IPS-18c (cell line): Measurements from ENCODE around the gene SORBS1.

Experiments
- H3K4me3 ChIP-seq: 2 replicates; pipeline ENCODE4 v1.7.0; 2013; ENCODE audit warnings: low read depth, mild to moderate bottlenecking, low read length, moderate library complexity; ENCODE audit not compliant: insufficient read depth
- H3K9me3 ChIP-seq: one replicate; pipeline ENCODE4 v1.6.1; 2013; ENCODE audit warnings: mild to moderate bottlenecking, low read length, moderate library complexity; ENCODE audit not compliant: control insufficient read depth, insufficient read depth

The SORBS1 gene

GRCh38 chr10:95384011-95384704 is 177.0 kb downstream of the SORBS1 start:
- Histone ChIP-seq H3K4me3 (no peak overlapping the region), H3K9me3 (no peaks in the 10 kb centered on the region)

- H3K9me3 ChIP-seq, result no peaks in the 10 kb centered on the region
- no peak overlapping the region for H3K4me3 ChIP-seq
These were observed 178.6 kb downstream of the SORBS1 start for GRCh38 chr10:95382596-95382995.

GRCh38 chr10:95382174-95382573 is 179.0 kb downstream of the SORBS1 start:
- no peak overlapping the region for H3K4me3 ChIP-seq
- H3K9me3 ChIP-seq, result no peaks in the 10 kb centered on the region

- Histone ChIP-seq H3K9me3 (no peaks in the 10 kb centered on the region), H3K4me3 (no peak overlapping the region)
These were observed 183.2 kb downstream of the SORBS1 start for GRCh38 chr10:95377950-95378349.

GRCh38 chr10:95375418-95375817 is 185.8 kb downstream of the SORBS1 start:
- Histone ChIP-seq H3K4me3 (no peak overlapping the region), H3K9me3 (no peaks in the 10 kb centered on the region)

GRCh38 chr10:95374597-95375209 is 186.5 kb downstream of the SORBS1 start:
- no peaks in the 10 kb centered on the region for H3K9me3 ChIP-seq
- H3K4me3 ChIP-seq, result no peak overlapping the region

GRCh38 chr10:95373660-95374059 is 187.5 kb downstream of the SORBS1 start:
- Histone ChIP-seq H3K4me3 (no peak overlapping the region), H3K9me3 (no peaks in the 10 kb centered on the region)

GRCh38 chr10:95364342-95364741 is 196.8 kb downstream of the SORBS1 start:
- no peak overlapping the region for H3K4me3 ChIP-seq
- no peaks in the 10 kb centered on the region for H3K9me3 ChIP-seq

- Histone ChIP-seq H3K4me3 (no peak overlapping the region), H3K9me3 (no peaks in the 10 kb centered on the region)
These were observed 197.8 kb downstream of the SORBS1 start for GRCh38 chr10:95363303-95363912.

GRCh38 chr10:95360122-95360714 is 201.0 kb downstream of the SORBS1 start:
- H3K9me3 ChIP-seq, result no peaks in the 10 kb centered on the region
- H3K4me3 ChIP-seq, result no peak overlapping the region

- Histone ChIP-seq H3K9me3 (no peaks in the 10 kb centered on the region), H3K4me3 (no peak overlapping the region)
These were observed 201.7 kb downstream of the SORBS1 start for GRCh38 chr10:95359466-95359865.

- no peaks in the 10 kb centered on the region for H3K9me3 ChIP-seq
- no peak overlapping the region for H3K4me3 ChIP-seq
These were observed 204.8 kb downstream of the SORBS1 start for GRCh38 chr10:95356190-95356955.

- H3K9me3 ChIP-seq, result no peaks in the 10 kb centered on the region
- H3K4me3 ChIP-seq, result no peak overlapping the region
These were observed 205.9 kb downstream of the SORBS1 start for GRCh38 chr10:95355301-95355700.

GRCh38 chr10:95354110-95354509 is 207.1 kb downstream of the SORBS1 start:
- Histone ChIP-seq H3K9me3 (no peaks in the 10 kb centered on the region), H3K4me3 (no peak overlapping the region)

- no peaks in the 10 kb centered on the region for H3K9me3 ChIP-seq
- no peak overlapping the region for H3K4me3 ChIP-seq
These were observed 208.0 kb downstream of the SORBS1 start for GRCh38 chr10:95353123-95353522.

- Histone ChIP-seq H3K4me3 (no peak overlapping the region), H3K9me3 (no peaks in the 10 kb centered on the region)
These were observed 208.5 kb downstream of the SORBS1 start for GRCh38 chr10:95352684-95353083.

- no peak overlapping the region for H3K4me3 ChIP-seq
These were observed 210.3 kb downstream of the SORBS1 start for GRCh38 chr10:95350830-95351228.

More at GRCh38 chr10:95350830-95351228, 210.3 kb downstream of the SORBS1 start:
- no peaks in the 10 kb centered on the region for H3K9me3 ChIP-seq
